Hair follicular keratinocyte (primary cell): Measurements from ENCODE around the gene STIM2. TPM values are rescaled to one million over a fixed set of nuclear protein-coding genes. Genes with fewer than 3 reads are reported as not detected.

Source experiments
- total RNA-seq: library from RNA; depleted of rRNA; stranded (reverse); fragments of >200 nt; gene quantifications from 2 replicates; pipeline ENCODE4 v1.2.3, GENCODE V29; 2015

STIM2 gene
- total RNA-seq = 14.7 and 15.3 TPM in 2 replicates

DNA sequence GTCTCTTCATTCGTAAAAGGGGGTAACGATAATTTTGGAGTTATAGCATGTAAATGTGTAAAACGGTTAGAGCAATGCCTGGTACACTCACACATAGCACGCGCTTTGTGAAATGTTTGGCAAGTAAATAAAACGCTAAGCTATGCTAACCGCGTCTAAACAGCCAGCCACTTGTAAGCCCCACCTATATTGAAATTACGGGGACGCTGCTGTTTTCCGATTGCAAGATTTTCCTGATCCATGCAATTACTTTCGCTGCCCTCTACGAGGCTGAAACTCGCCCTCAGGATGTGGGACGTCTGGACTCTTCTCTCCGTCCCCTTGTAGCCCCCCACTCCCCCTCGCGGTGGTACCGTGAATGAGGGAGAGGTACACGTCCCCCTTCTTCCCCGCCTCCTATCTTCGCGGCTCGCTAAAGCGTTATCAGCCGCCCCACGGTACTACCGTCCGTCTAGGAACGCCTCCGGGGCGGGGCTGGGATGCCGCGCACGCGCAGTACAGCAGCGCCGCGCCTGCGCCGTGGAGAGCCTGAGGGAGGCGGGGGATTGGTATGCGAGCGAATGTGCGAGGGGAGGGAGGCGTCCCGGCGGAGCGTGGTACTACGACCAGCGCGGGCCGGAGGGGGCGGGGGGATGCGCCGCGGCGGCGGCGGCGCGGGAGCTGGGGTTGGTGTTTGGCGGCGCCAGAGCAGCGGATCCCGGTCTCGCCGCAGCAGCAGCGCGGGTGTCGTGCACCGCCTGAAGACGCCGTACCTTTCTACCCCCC, at the start of gene STIM2:
STIM2 (plus strand) TSS at position 685 of the 765 bp plus-strand sequence.

